Neural progenitor cell (in vitro differentiated cells): ENCODE data around the gene KLHL29. TPM values are rescaled to one million over a fixed set of nuclear protein-coding genes. Genes with fewer than 3 reads are reported as not detected.

Experiments
- DNase-seq: peaks from one replicate; pipeline ENCODE4 v3.0.0-alpha.2; 2016; ENCODE audit warnings: low spot score
- H2AFZ ChIP-seq: fragments of 200-600 bp; sonication (generic); replicated peaks from 2 replicates; pipeline ENCODE4 v1.6.1; 2016; ENCODE audit warnings: antibody characterized with exemption
- H3F3A ChIP-seq: fragments of 200-600 bp; sonication (generic); 2 replicates; pipeline ENCODE4 v1.6.1; 2016; ENCODE audit warnings: antibody characterized with exemption, low read depth
- H3K27ac ChIP-seq: fragments of 200-600 bp; sonication (generic); 2 replicates; pipeline ENCODE4 v1.5.1; 2016; ENCODE audit warnings: mild to moderate bottlenecking
- H3K27me3 ChIP-seq: fragments of 200-600 bp; sonication (generic); 2 replicates; pipeline ENCODE4 v1.6.1; 2016; ENCODE audit warnings: mild to moderate bottlenecking, moderate library complexity
- H3K36me3 ChIP-seq: fragments of 200-600 bp; sonication (generic); 2 replicates; pipeline ENCODE4 v1.5.1; 2016
- H3K4me1 ChIP-seq: fragments of 200-600 bp; sonication (generic); 2 replicates; pipeline ENCODE4 v1.6.1; 2016; ENCODE audit warnings: mixed run types
- H3K4me2 ChIP-seq: fragments of 200-600 bp; sonication (generic); 2 replicates; pipeline ENCODE4 v1.6.1; 2016
- H3K4me3 ChIP-seq: fragments of 200-600 bp; sonication (generic); 2 replicates; pipeline ENCODE4 v1.5.1; 2016
- H3K79me2 ChIP-seq: fragments of 200-600 bp; sonication (generic); 2 replicates; pipeline ENCODE4 v1.6.1; 2016; ENCODE audit warnings: low read depth
- H3K9ac ChIP-seq: fragments of 200-600 bp; sonication (generic); 2 replicates; pipeline ENCODE4 v1.6.1; 2016
- H3K9me3 ChIP-seq: fragments of 200-600 bp; sonication (generic); 2 replicates; pipeline ENCODE4 v1.5.1; 2016; ENCODE audit warnings: low read depth
- H4K20me1 ChIP-seq: fragments of 200-600 bp; sonication (generic); 2 replicates; pipeline ENCODE4 v1.6.1; 2016; ENCODE audit warnings: low read depth
- H3K27ac Mint-ChIP-seq: 3 replicates; pipeline ENCODE4 v1.8.0; 2021; ENCODE audit warnings: mixed read lengths
- H3K27me3 Mint-ChIP-seq: 2 replicates; pipeline ENCODE4 v1.8.0; 2022; ENCODE audit warnings: low read depth, mild to moderate bottlenecking, inconsistent platforms, moderate library complexity, mixed read lengths; ENCODE audit not compliant: insufficient read depth
- H3K36me3 Mint-ChIP-seq: 3 replicates; pipeline ENCODE4 v1.8.0; 2021; ENCODE audit warnings: mixed read lengths
- H3K4me1 Mint-ChIP-seq: 3 replicates; pipeline ENCODE4 v1.8.0; 2021; ENCODE audit warnings: mixed read lengths
- H3K4me3 Mint-ChIP-seq: 3 replicates; pipeline ENCODE4 v1.8.0; 2021; ENCODE audit warnings: mild to moderate bottlenecking, moderate library complexity, mixed read lengths
- H3K9me3 Mint-ChIP-seq: 3 replicates; pipeline ENCODE4 v1.8.0; 2020; ENCODE audit warnings: mixed read lengths
- CTCF ChIP-seq: fragments of 200-600 bp; sonication (generic); IDR thresholded peaks from 2 replicates; pipeline ENCODE4 v1.5.1; 2017; ENCODE audit warnings: antibody characterized with exemption, mild to moderate bottlenecking
- EZH2 ChIP-seq: fragments of 200-600 bp; sonication (generic); IDR thresholded peaks from 2 replicates; pipeline ENCODE4 v1.6.1; 2017; ENCODE audit warnings: antibody characterized with exemption, mild to moderate bottlenecking, moderate library complexity
- EZH2phosphoT487 ChIP-seq: fragments of 200-600 bp; sonication (generic); IDR thresholded peaks from 2 replicates; pipeline ENCODE4 v1.6.1; 2017; ENCODE audit warnings: antibody characterized with exemption
- total RNA-seq: library from RNA; depleted of rRNA; stranded (reverse); fragments of >200 nt; gene quantifications from 2 replicates; pipeline ENCODE4 v1.2.3, GENCODE V29; 2015; ENCODE audit warnings: low replicate concordance

Gene KLHL29
- total RNA-seq, 1 donor from 2014 or later: 1.6 TPM

- Histone ChIP-seq H3F3A (peaks cover 27% of the 10 kb centered on the region), H3K27me3 (no peaks in the 10 kb centered on the region), H3K79me2 (no peaks in the 10 kb centered on the region), H3K4me2 (peak overlapping the region; percentile 64), H3K4me1 (peaks cover 26% of the 10 kb centered on the region), H3K4me3 (no peak overlapping the region), H3K9ac (no peak overlapping the region), H3K9me3 (no peaks in the 10 kb centered on the region), H2AFZ (no peak overlapping the region), H4K20me1 (peaks cover 7% of the 10 kb centered on the region), H3K27ac (peak overlapping the region; percentile 90), H3K36me3 (no peaks in the 10 kb centered on the region)
- Mint-ChIP-seq H3K4me3 (peak overlapping the region; percentile 21), H3K9me3 (peaks cover 6% of the 10 kb centered on the region), H3K4me1 (peaks cover 29% of the 10 kb centered on the region), H3K27ac (peak overlapping the region; percentile 86), H3K36me3 (peaks cover 18% of the 10 kb centered on the region), H3K27me3 (peaks cover 4% of the 10 kb centered on the region)
- DNase-seq: peak; percentile 84
- no peak for TF ChIP-seq EZH2phosphoT487
- no peak for TF ChIP-seq EZH2
- TF ChIP-seq CTCF: no peak
These were observed 327.2 kb downstream of the KLHL29 start for GRCh38 chr2:23711979-23712755.

GRCh38 chr2:23712756-23713151 lies 327.8 kb downstream of the KLHL29 start:
- H3K9me3 Mint-ChIP-seq: peaks cover 6% of the 10 kb centered on the region
- Histone ChIP-seq H2AFZ (no peak overlapping the region), H3K9ac (no peak overlapping the region), H4K20me1 (peaks cover 7% of the 10 kb centered on the region), H3F3A (peaks cover 27% of the 10 kb centered on the region), H3K79me2 (no peaks in the 10 kb centered on the region), H3K9me3 (no peaks in the 10 kb centered on the region), H3K4me3 (no peak overlapping the region), H3K4me1 (peaks cover 26% of the 10 kb centered on the region), H3K36me3 (no peaks in the 10 kb centered on the region), H3K4me2 (peak overlapping the region; percentile 64), H3K27me3 (no peaks in the 10 kb centered on the region), H3K27ac (peak overlapping the region; percentile 90)
- H3K4me3 Mint-ChIP-seq: peak overlapping the region; percentile 63
- H3K27ac Mint-ChIP-seq: peak overlapping the region; percentile 86
- peaks cover 27% of the 10 kb centered on the region for H3K4me1 Mint-ChIP-seq
- peaks cover 13% of the 10 kb centered on the region for H3K36me3 Mint-ChIP-seq
- H3K27me3 Mint-ChIP-seq: peaks cover 4% of the 10 kb centered on the region
- TF ChIP-seq EZH2 (no peak), CTCF (no peak), EZH2phosphoT487 (no peak)
- no peak for DNase-seq

GRCh38 chr2:23713351-23713750 lies 328.4 kb downstream of the KLHL29 start:
- Histone ChIP-seq H3K27ac (no peak overlapping the region), H3K9ac (no peak overlapping the region), H3K36me3 (no peaks in the 10 kb centered on the region), H3K79me2 (no peaks in the 10 kb centered on the region), H3K27me3 (no peaks in the 10 kb centered on the region), H4K20me1 (peaks cover 7% of the 10 kb centered on the region), H3K4me2 (no peak overlapping the region), H3K4me1 (peaks cover 26% of the 10 kb centered on the region), H3F3A (peaks cover 27% of the 10 kb centered on the region), H2AFZ (no peak overlapping the region), H3K4me3 (no peak overlapping the region), H3K9me3 (no peaks in the 10 kb centered on the region)
- peaks cover 13% of the 10 kb centered on the region for H3K36me3 Mint-ChIP-seq
- TF ChIP-seq EZH2 (no peak), CTCF (no peak), EZH2phosphoT487 (no peak)
- peak overlapping the region; percentile 9 for H3K4me3 Mint-ChIP-seq
- H3K27ac Mint-ChIP-seq: peak overlapping the region; percentile 52
- H3K9me3 Mint-ChIP-seq: peaks cover 6% of the 10 kb centered on the region
- DNase-seq: no peak
- peaks cover 4% of the 10 kb centered on the region for H3K27me3 Mint-ChIP-seq
- H3K4me1 Mint-ChIP-seq: peaks cover 27% of the 10 kb centered on the region
